ENCODE data around the gene HDAC7.

HDAC7 gene

GRCh38 chr12:47777741-47778558 lies 41.8 kb downstream of the HDAC7 start:
- no peak for TF ChIP-seq POLR2AphosphoS5 (IDR thresholded peaks at IDR 0.05; ENCODE audit: low read depth, low read length)
- no peak for TF ChIP-seq SPI1 (IDR thresholded peaks at IDR 0.05; ENCODE audit: low read depth, low read length)
- no peak for TF ChIP-seq PAX5 (IDR thresholded peaks at IDR 0.05; ENCODE audit: insufficient read depth, low read length, severe bottlenecking)
- no peak for TF ChIP-seq POLR2A (IDR thresholded peaks at IDR 0.05; ENCODE audit: low read depth, low read length)
- TF ChIP-seq POU2F2 (IDR thresholded peaks at IDR 0.05; ENCODE audit: low read depth, low read length): no peak
- TF ChIP-seq TAF1 (IDR thresholded peaks at IDR 0.05; ENCODE audit: low read depth, low read length): no peak
- no peak for FAIRE-seq
- DNase-seq (ENCODE audit: insufficient read length, low spot score): no peak

- DNase-seq (ENCODE audit: insufficient read length, low spot score) (no peak), FAIRE-seq (no peak)
- no peak for TF ChIP-seq SPI1 (IDR thresholded peaks at IDR 0.05; ENCODE audit: low read depth, low read length)
- no peak for TF ChIP-seq POLR2AphosphoS5 (IDR thresholded peaks at IDR 0.05; ENCODE audit: low read depth, low read length)
- no peak for TF ChIP-seq PAX5 (IDR thresholded peaks at IDR 0.05; ENCODE audit: insufficient read depth, low read length, severe bottlenecking)
- no peak for TF ChIP-seq TAF1 (IDR thresholded peaks at IDR 0.05; ENCODE audit: low read depth, low read length)
- TF ChIP-seq POLR2A (IDR thresholded peaks at IDR 0.05; ENCODE audit: low read depth, low read length): no peak
- TF ChIP-seq POU2F2 (IDR thresholded peaks at IDR 0.05; ENCODE audit: low read depth, low read length): no peak
Observed at GRCh38 chr12:47777151-47777550, 42.6 kb downstream of the HDAC7 start.

GRCh38 chr12:47776471-47777143 lies 43.1 kb downstream of the HDAC7 start:
- no peak for FAIRE-seq
- DNase-seq (ENCODE audit: insufficient read length, low spot score): no peak
- TF ChIP-seq SPI1 (IDR thresholded peaks at IDR 0.05; ENCODE audit: low read depth, low read length): no peak

GRCh38 chr12:47775100-47775911 lies 44.4 kb downstream of the HDAC7 start:
- no peak for DNase-seq (ENCODE audit: insufficient read length, low spot score)
- TF ChIP-seq SPI1 (IDR thresholded peaks at IDR 0.05; ENCODE audit: low read depth, low read length): no peak
- TF ChIP-seq PAX5 (IDR thresholded peaks at IDR 0.05; ENCODE audit: insufficient read depth, low read length, severe bottlenecking): no peak
- no peak for TF ChIP-seq POU2F2 (IDR thresholded peaks at IDR 0.05; ENCODE audit: low read depth, low read length)
- no peak for TF ChIP-seq POLR2A (IDR thresholded peaks at IDR 0.05; ENCODE audit: low read depth, low read length)
- TF ChIP-seq TAF1 (IDR thresholded peaks at IDR 0.05; ENCODE audit: low read depth, low read length): no peak
- no peak for TF ChIP-seq POLR2AphosphoS5 (IDR thresholded peaks at IDR 0.05; ENCODE audit: low read depth, low read length)
- no peak for FAIRE-seq

DNA sequence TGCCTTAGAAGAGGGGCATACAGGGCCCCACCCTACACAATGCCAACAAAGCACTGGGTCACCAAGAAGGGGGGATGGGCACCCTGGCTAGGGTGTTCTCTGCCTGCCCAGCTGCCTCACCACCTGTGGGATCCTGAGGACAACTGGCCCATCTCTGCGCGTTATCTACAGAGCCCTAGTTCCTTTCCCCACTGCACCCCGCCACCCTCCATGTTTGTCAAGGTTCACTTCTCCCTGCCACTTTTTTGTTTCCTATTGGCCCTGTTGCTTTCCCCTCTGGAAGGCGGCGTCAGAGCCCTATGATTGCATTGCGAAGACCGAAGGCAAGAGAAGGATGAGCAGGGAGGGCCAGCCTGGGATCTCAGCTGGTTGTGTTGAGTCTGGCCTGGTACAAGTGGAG lies 45.0 kb downstream of the HDAC7 start:
- no peak for TF ChIP-seq TAF1 (IDR thresholded peaks at IDR 0.05; ENCODE audit: low read depth, low read length)
- TF ChIP-seq POLR2A (IDR thresholded peaks at IDR 0.05; ENCODE audit: low read depth, low read length): no peak
- TF ChIP-seq POLR2AphosphoS5 (IDR thresholded peaks at IDR 0.05; ENCODE audit: low read depth, low read length): no peak
- FAIRE-seq: no peak
- no peak for DNase-seq (ENCODE audit: insufficient read length, low spot score)

DNA sequence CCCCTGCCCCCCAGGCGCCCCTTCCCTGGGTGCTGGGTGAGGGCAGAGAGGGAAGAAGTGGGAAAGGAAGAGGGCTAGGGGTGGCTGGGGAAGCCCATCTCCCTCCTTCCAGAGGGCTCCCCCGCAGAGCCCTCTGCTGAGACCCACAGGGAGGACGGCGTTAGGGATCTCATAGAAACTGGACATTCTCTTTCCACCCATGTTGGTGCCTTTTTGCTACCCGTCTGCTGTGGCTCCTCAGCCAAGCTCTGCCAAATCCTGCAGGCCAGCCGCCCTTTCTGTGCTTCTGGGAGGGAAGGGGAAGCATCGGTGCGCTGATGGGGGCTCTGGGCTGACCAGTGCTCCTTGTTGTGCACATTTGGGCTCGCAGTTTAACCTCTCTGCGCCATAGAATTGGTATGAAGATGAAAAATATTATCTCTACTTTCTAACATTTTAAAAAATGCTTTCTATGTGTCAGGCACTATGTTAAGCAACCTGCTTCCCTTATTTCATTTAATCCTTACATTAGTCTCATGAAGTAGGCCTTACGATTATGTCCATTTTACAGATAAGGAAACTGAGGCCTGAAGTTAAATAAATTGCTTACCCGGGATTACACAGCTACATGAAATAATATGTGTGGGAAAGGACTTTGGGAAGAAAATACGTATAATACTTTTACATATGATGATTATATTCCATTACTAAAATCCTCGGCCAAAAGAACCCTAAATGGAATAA lies 45.7 kb downstream of the HDAC7 start:
- DNase-seq (ENCODE audit: insufficient read length, low spot score) (no peak), FAIRE-seq (no peak)
- TF ChIP-seq SPI1 (IDR thresholded peaks at IDR 0.05; ENCODE audit: low read depth, low read length): no peak
- no peak for TF ChIP-seq POU2F2 (IDR thresholded peaks at IDR 0.05; ENCODE audit: low read depth, low read length)
- no peak for TF ChIP-seq POLR2AphosphoS5 (IDR thresholded peaks at IDR 0.05; ENCODE audit: low read depth, low read length)
- TF ChIP-seq TAF1 (IDR thresholded peaks at IDR 0.05; ENCODE audit: low read depth, low read length): no peak
- TF ChIP-seq PAX5 (IDR thresholded peaks at IDR 0.05; ENCODE audit: insufficient read depth, low read length, severe bottlenecking): no peak
- no peak for TF ChIP-seq POLR2A (IDR thresholded peaks at IDR 0.05; ENCODE audit: low read depth, low read length)

GRCh38 chr12:47773062-47773857 lies 46.4 kb downstream of the HDAC7 start, which contains the start of gene SLC48A1:
Gene SLC48A1 (plus strand): TSS chr12:47773238. CDS start chr12:47773305, 67 bp downstream.
- TF ChIP-seq POU2F2 (IDR thresholded peaks at IDR 0.05; ENCODE audit: low read depth, low read length) (no peak), TAF1 (IDR thresholded peaks at IDR 0.05; ENCODE audit: low read depth, low read length) (no peak), POLR2A (IDR thresholded peaks at IDR 0.05; ENCODE audit: low read depth, low read length) (no peak), PAX5 (IDR thresholded peaks at IDR 0.05; ENCODE audit: insufficient read depth, low read length, severe bottlenecking) (no peak), SPI1 (IDR thresholded peaks at IDR 0.05; ENCODE audit: low read depth, low read length) (no peak), POLR2AphosphoS5 (IDR thresholded peaks at IDR 0.05; ENCODE audit: low read depth, low read length) (no peak)
- peak; percentile 91 for DNase-seq (ENCODE audit: insufficient read length, low spot score)
- peak; percentile 62 for FAIRE-seq

DNA sequence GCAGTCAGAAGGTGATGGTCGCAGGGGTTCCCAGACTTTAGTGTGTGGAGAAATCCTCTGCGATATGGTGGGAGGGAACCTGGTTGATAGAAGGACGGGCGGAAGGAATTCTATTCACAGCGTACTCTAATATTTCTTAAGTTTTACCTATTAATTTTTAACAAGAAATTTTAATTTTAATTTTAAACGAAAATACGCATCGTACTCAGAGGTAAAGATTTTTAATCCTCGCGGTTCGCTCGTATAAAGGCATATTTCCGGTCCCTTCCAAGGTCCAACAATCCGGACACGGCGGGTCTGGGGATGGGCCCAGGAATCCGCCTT lies 47.0 kb downstream of the HDAC7 start:
- TF ChIP-seq TAF1 (IDR thresholded peaks at IDR 0.05; ENCODE audit: low read depth, low read length) (no peak), POLR2A (IDR thresholded peaks at IDR 0.05; ENCODE audit: low read depth, low read length) (no peak), POU2F2 (IDR thresholded peaks at IDR 0.05; ENCODE audit: low read depth, low read length) (no peak), PAX5 (IDR thresholded peaks at IDR 0.05; ENCODE audit: insufficient read depth, low read length, severe bottlenecking) (no peak), SPI1 (IDR thresholded peaks at IDR 0.05; ENCODE audit: low read depth, low read length) (no peak), POLR2AphosphoS5 (IDR thresholded peaks at IDR 0.05; ENCODE audit: low read depth, low read length) (no peak)
- FAIRE-seq (no peak), DNase-seq (ENCODE audit: insufficient read length, low spot score) (no peak)
